LNCaP clone FGC (cell line): ENCODE results near the gene TFF3.

Experiments used
- DNase-seq: peaks from one replicate; pipeline ENCODE4 v3.0.0-alpha.2; 2011; ENCODE audit warnings: low read depth
- H3K4me3 ChIP-seq: 2 replicates; pipeline ENCODE4 v1.5.1; 2011; ENCODE audit warnings: mild to moderate bottlenecking, low read depth, low read length, control low read depth
- TF ChIP-seq, protein P1 (sequence below): IDR thresholded peaks from 2 replicates; pipeline ENCODE4 v1.5.1; 2012; ENCODE audit warnings: mild to moderate bottlenecking; ENCODE audit not compliant: control insufficient read depth, insufficient read depth; ENCODE audit errors: extremely low read depth

TFF3 gene

DNA sequence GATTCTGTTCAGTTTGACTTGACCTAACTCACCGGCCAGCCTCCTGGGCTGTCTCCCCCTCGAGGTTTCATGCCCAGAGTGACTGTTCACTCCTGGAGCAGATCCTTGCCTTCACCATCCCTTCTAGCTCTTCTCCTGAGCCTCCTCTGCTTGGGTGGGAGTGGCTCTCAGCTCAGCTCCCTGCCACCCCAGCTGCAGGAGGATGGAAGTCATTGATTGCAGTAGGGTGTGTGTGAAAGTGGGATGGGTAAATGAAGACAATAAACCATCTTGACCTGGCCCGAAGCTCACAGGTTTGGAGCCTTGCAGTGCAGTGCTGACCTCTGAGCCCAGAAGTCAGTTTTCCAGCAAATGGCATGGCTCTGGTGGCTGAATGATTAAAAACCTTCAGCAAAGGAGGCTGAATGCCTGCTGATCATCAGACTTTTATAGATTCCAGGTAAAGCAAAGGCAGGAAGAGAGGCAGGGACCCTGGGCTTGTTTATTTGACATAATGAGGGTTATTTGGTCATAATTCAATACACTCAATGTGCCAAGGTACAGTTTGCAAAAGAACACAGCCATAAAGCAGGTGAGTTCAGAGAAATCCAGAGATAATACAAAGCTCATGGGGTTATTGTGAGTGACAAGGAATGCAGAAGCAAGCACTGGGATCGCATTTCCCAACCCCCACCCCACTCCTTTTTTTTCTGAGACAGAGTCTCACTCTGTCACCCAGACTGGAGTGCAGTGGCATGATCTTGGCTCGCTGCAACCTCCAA lies 17.5 kb upstream of the TFF3 start:
- TF ChIP-seq, protein P1, sequence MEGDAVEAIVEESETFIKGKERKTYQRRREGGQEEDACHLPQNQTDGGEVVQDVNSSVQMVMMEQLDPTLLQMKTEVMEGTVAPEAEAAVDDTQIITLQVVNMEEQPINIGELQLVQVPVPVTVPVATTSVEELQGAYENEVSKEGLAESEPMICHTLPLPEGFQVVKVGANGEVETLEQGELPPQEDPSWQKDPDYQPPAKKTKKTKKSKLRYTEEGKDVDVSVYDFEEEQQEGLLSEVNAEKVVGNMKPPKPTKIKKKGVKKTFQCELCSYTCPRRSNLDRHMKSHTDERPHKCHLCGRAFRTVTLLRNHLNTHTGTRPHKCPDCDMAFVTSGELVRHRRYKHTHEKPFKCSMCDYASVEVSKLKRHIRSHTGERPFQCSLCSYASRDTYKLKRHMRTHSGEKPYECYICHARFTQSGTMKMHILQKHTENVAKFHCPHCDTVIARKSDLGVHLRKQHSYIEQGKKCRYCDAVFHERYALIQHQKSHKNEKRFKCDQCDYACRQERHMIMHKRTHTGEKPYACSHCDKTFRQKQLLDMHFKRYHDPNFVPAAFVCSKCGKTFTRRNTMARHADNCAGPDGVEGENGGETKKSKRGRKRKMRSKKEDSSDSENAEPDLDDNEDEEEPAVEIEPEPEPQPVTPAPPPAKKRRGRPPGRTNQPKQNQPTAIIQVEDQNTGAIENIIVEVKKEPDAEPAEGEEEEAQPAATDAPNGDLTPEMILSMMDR: no peak
- H3K4me3 ChIP-seq: no peak overlapping the region
- no peak for DNase-seq

DNA sequence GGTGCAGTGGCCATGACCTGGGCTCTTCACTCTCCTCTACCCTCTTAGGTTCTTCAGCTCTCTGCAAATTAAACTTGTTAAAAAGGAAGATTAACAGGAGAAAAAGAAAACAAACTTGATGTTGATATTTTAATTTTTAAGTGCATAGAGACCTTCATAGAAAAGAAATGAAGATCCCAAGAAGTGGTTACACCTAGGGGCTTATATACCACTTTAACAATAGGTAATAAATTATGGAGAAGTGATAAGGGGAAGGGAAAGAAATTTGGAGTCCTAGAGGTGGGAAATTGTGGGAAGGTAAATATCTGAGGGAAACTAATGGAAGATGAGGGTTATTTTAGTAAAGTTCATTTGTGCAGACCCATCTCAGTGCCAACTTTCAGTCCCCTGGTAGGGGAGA lies 16.5 kb upstream of the TFF3 start:
- no peak for DNase-seq
- no peak overlapping the region for H3K4me3 ChIP-seq
- TF ChIP-seq, protein P1: no peak

DNA sequence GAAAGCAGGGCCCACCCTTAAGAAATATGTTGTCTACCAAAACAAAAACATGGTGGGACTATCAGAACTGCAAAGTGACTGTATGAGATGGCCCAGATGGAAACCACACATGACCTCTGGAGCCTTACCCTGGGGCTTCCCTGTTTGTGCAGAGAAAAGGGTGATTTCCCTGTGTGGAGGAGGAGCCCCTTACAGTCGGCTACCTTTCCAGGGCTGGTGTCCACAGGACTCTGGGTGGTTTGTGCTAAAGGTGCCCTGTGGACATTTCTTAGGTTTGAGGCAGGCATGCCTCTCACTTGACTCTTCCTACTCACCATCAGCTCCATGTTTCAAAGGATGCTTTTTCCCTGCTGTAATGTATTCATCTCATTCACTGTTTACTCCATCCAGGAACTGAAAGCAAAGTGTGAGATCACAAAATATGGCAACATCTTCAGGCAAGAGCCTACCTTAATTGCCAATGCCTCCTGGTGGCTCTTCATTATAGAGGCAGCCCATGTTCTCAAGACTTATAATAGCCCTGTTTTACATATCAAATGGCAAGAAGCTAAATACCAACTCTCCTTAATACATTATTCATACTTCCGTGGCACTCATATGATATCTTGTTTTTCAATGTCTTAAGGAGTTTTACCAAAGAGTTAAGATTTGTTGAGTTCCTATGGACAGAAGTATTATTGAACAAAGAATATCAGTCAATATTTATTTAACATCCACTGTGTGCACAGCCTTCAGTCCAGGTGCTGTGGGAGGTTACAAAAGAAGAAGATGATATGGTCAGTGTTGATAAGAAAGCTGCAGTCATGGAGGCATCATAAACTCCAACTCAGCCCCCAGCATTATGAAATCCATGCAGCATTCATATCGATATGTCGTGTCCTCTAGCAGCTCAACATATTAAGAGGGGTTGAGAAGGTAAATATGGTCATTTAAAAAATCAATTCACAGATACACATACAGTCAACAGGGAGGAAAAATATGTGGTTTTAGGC lies 15.5 kb upstream of the TFF3 start:
- DNase-seq: peak; percentile 34
- H3K4me3 ChIP-seq: no peak overlapping the region
- TF ChIP-seq, protein P1: no peak

DNA sequence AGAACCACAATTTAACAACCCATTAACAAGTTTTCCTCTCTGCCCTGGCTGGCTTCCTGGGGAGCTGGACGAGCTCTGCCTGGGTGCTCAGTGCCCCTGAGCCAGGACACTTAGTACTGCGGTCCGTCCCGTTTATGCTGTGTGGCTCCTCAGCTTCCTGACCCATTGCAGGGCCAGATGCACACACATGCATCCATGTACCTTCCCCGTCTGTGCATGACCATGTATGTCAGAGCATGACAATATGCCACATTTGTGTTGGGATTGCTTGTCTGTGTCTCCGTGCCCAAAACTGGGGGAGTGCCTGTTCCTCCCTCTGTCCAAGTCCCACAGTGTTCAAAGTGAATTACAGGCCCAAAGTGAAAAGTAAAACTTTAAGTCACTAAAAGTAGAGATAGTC lies 9.7 kb upstream of the TFF3 start:
- TF ChIP-seq, protein P1: no peak
- no peak overlapping the region for H3K4me3 ChIP-seq
- no peak for DNase-seq

DNA sequence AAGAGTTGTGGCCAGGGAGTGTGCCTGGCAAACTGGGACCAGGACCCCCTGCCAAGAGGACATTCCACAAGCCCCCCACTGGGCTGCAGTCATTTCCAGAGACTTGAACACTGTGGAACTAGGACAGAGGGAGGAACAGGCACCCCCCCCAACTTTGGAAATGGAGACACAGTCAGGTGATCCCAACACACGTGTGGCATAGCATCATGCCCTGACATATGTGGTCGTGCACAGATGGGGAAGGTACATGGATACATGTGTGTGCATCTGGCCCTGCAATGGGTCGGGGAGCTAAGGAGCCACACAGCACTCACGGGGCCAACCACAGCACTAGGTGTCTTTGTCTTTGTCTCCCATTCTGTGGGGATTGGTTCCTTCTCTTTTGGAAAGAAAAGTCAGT lies 6.6 kb upstream of the TFF3 start:
- DNase-seq: no peak
- TF ChIP-seq, protein P1: no peak
- H3K4me3 ChIP-seq: no peak overlapping the region

DNA sequence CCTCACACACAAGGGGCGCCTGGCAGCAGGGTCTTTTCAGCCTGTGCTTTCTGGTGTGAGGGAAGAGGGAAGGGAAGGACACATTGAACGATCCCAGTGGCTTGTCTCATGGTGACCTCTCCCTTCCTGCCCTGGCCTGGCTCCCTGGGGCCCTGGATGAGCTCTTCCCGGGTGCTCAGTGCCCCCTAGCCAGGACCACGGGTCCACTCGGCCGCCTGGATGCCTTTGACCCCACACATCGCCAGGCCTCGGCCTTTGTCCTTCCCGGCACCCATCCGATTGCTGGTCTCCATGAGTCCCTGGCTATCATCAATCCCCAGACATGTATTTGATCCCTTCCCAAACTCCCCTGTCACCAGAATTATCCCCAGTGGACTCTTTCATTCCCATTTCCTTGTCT lies 6.0 kb upstream of the TFF3 start:
- no peak for DNase-seq
- no peak overlapping the region for H3K4me3 ChIP-seq
- TF ChIP-seq, protein P1: no peak
